SK-N-MC (cell line): ENCODE measurements around the gene KPNA1.

ENCODE experiments used
- EZH2 ChIP-seq: fragments of 200-600 bp; sonication (generic); IDR thresholded peaks from one replicate; pipeline ENCODE4 v1.6.1; 2017; ENCODE audit warnings: antibody characterized with exemption
- FOXP2 ChIP-seq: optimal IDR thresholded peaks from 2 replicates; pipeline ENCODE3; 2011; ENCODE audit warnings: mild to moderate bottlenecking, moderate library complexity; ENCODE audit not compliant: insufficient read depth; ENCODE audit errors: extremely low read length, control extremely low read depth
- POLR2AphosphoS5 ChIP-seq: IDR thresholded peaks from 2 replicates; pipeline ENCODE4 v1.6.1; 2012; ENCODE audit warnings: mild to moderate bottlenecking, low read depth, low read length, borderline replicate concordance

- TF ChIP-seq POLR2AphosphoS5 (no peak), EZH2 (no peak), FOXP2 (no peak)
These were observed 40.7 kb upstream of the KPNA1 start for GRCh38 chr3:122555275-122556071.
